ENCODE results near the gene FOXL3.
"Not testable (repeated sequence)": the region's sequence is repeated elsewhere in the genome, so short reads cannot be mapped to it uniquely, and the experiment has no call there.

FOXL3 gene

DNA sequence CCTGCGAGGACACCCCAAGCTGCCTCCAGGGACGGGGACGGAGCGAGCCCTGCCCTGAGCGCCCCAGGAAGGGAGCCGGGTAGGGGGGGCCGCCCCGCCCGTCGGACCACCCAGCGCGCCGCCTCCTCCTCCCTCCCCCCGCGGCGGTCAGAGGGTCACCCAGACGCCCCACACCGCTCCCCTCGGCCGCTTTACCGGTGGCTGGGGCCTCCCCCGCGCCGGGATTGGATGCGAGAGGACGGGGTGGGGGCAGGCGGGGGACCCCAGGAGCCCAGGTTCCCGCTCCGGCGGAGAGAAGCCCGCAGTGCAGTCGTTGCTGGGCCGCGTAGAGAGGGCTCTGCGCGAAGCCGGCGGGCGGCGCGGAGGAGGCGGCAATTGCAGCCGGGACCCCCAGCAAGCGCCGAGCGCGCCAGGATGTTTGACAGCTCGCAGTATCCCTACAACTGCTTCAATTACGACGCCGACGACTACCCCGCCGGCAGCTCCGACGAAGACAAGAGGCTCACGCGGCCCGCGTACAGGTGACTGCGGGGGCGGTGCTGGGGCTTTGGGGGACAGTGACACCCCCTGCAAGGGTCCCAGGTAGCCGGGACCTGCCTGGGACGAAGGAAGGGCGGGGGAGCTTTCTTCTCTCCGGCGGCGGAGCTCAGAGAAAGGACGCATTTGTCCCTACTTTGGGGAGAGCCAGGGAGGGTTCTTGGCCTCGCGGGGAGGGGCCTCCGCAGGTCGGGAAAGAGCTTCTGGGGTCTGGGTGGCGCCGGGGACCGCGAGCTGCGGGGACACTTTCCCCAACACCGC lies at the start of gene FOXL3:
Gene FOXL3 (plus strand): TSS at position 415 of the 798 bp plus-strand sequence. CDS start 0 bp downstream, at position 415.
- no peak for DNase-seq

DNA sequence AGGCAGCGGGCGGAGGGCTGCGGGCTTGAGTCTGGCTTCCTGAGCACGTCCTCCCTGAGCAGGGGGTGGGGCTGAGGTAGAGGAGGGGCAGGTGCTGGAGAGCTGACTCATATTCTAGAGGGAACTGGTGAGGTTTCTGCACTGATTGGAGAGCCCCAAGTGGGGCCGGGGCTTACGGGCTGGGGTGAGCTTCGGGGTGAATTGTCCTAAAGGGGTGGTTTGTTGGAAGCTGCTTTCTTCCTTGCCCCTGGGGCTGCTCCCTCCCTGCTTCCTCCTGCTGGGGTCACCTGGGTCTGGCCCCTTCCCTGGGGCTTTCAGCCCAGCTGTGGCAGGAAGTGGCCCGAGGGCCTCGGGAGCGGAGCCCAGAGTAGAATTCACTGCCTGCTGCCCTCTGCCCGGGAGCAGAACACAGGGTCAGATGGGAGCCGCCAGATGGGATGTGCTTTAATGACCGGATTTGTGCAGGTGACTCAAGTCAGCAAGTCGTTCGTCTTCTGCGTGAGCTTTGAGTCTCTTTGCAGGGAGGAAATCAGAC lies 49.0 kb upstream of the FOXL3 start:
- DNase-seq = no peak

DNA sequence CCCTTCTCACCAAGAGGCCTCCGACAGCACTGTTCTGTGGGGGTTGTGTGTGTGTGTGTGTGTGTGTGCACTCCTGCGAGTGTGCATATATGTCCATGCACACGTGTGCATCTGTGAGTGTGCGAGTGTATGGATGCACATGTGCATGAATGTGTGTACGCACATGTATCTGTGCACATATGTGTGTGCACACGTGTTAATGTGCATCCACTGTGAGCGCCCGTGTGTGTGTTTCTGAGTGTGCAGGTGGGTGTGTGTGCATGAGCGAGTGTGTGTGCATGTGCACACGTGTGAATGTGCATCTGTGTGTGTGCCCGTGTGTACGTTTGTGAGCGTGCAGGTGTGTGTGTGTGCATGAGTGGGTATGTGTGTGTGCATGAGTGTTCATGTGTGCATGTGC lies 48.5 kb upstream of the FOXL3 start:
- no peak for DNase-seq

DNA sequence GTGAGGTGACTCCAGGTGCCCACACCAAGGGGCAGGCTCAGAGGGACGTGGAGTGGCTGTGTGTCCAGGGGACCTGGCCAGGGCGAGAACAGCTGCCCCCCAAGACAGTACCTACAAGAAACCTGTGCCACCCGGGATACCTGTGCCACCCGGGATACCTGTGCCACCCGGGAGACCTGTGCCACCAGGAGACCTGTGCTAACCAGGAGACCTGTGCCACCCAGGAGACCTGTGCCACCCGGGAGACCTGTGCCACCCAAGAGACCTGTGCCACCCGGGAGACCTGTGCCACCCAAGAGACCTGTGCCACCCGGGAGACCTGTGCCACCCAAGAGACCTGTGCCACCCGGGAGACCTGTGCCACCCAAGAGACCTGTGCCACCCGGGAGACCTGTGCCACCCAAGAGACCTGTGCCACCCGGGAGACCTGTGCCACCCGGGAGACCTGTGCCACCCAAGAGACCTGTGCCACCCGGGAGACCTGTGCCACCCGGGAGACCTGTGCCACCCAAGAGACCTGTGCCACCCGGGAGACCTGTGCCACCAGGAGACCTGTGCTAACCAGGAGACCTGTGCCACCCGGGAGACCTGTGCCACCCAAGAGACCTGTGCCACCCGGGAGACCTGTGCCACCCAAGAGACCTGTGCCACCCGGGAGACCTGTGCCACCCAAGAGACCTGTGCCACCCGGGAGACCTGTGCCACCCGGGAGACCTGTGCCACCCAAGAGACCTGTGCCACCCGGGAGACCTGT lies 47.0 kb upstream of the FOXL3 start:
- DNase-seq = not testable (repeated sequence)

DNA sequence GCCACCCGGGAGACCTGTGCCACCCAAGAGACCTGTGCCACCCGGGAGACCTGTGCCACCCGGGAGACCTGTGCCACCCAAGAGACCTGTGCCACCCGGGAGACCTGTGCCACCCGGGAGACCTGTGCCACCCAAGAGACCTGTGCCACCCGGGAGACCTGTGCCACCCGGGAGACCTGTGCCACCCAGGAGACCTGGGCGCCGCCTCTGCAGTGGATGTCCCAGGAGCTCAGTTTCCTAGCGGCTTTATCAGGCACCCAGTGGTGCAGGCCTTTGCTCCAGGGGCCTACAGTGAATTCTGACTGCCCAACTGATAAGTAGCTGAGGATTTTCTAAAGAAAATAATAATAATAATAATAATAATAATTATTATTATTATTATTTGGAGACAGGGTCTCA lies 46.4 kb upstream of the FOXL3 start:
- DNase-seq = not testable (repeated sequence)

DNA sequence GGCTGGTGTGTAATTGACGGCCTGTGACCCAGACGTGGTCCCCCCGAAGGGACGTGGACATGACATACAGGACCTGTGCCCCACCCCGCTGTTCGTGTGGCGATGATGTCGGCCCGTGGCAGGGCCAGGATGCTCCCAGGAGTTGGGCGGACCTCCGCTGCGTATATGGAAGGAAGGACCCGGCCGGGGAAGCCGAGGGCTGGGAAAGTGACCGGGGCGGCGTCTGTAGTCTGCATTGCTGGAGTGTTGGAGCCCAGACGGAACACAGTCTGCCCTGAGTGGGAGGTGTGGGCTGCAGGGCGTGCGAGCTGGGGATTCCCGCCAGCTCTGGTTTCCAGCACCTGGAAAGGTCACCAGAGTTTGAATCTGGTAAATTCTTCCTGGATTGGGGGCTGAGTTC lies 45.0 kb upstream of the FOXL3 start:
- no peak for DNase-seq

DNA sequence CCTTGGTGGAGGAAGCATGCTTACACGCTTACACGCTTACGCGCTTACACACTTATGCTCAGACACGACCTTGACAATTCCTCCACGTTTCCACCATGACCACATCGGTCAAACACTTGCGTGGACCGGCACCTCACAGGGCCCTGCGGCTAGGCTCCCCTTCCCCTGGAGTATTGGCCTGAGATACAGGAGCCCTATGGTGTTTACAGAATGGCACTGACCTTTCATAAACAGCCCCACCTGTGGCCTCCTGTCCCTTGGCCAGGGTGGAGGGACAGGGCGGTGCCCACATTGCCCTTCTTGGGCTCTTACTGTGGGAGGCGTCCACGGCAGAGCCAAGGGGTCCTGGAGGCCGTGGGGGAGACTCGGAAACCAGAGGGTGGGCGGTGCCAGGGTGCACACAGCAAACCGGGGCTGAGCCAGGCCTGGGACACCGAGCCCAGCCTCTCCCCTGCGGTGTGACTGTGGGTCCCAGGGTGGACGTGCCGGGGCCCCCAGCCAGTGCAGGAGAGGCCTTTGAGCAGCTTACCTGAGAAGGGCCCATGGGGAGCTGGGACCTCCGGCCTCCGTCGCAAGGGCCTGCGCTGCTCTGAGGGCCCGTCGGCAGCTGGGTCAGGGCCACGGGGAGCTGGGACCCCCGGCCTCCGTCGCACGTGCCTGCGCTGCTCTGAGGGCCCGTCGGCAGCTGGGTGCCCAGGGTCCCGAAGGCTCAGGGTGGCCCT lies 44.2 kb upstream of the FOXL3 start:
- no peak for DNase-seq

DNA sequence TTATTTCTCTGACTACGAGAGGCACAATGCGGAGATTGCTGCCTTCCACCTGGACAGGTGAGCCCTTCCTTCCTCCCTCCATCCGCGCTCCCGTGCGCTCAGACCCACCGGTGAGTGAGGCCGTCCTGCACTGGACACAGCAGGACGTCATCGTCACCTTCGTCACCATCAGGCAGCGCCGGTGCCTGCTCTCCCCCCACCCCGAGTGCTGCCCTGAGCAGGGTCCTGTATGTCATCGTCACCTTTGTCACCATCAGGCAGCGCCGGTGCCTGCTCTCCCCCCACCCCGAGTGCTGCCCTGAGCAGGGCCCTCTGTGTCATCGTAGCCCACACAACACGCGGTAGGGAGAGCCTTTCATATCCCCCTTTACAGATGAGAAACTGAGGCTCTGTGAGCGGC lies 43.5 kb upstream of the FOXL3 start:
- DNase-seq = no peak

DNA sequence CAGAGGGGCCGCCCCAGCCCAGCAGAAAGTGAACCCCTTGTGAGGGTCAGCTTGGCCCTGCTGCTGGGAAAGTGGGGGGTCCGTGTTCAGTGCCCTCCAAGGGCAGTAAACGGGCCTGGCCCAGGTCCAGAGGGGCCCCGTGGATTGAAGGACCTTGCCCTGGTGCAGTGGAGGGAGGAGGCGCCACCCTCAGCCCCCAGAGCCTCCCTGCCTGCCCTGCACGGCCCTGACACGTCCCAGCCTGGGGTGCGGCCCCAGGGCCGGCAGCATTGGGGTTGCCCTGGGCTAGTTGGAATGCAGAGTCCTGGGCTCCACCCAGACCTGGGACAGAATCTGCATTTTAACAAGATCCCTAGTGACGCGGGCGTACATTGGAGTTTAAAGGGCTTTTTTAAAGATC lies 42.8 kb upstream of the FOXL3 start:
- no peak for DNase-seq

DNA sequence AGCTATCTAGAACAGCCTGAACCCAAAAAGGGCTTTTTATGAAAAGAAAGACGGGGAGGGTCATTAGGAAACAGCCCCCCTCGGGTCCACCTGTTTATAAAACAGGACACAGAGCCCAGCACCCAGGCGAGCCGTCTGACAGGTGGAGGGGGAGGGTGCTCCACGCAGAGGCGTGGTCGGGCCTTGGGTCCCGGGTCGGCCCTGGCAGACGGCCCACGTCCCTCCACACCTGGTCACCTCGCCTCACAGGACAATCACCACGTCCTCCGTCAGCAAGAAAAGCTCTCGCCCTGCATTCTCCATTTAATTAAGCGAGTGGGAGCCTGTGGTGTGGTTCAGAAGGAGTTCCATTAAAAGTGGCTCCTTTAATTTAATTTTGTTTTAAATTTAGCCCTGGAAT lies 42.3 kb upstream of the FOXL3 start:
- no peak for DNase-seq

DNA sequence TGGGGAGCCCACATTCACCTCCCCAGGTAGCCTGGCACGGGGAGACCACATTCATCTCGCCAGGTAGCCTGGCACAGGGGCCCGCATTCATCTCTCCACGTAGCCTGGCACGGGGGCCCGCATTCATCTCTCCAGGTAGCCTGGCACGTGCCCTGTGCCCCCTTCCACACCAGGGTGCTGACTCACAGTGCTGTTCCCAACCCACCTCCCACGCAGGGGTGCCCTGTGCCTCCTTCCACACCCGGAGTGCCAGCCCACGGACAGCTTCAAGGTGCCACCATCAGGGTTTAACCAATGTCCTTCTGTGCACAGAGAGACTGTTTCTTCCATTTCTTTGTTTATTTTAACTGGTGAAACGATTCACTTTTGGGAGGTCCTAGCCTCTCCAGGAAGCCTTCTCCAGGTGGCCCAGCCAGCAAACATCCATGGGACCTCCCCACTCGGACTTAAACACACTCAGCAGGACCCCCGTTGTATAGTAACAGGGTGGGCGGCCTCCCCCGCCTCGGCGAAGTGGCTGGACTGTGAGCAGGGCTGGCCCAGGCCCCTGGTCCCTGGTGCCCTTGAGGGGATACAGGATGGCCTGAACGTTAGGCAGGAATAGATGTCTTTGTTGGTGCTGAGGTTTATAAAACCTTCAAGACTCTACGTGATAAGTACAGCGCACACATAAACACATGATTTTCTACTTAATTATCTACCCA lies 41.1 kb upstream of the FOXL3 start:
- DNase-seq = no peak

DNA sequence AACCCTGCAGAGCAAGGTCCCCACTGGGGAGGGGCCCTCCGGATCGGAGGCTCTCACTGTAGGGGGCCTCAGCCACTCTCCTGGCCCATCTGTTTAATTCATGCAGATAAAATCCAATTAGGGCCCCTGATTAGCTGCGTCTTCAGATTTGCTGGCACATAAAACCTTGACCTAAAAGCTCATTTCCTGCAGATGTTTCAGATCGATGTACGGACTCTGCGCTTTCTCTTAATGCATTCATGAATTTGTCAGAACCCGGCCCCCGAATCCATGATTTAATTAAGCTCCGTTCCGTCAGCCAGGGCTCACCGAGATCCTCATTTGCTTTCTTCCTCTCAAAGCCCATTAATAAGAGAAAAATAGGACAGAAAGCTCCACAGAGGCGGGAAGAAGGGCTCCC lies 40.0 kb upstream of the FOXL3 start:
- no peak for DNase-seq

DNA sequence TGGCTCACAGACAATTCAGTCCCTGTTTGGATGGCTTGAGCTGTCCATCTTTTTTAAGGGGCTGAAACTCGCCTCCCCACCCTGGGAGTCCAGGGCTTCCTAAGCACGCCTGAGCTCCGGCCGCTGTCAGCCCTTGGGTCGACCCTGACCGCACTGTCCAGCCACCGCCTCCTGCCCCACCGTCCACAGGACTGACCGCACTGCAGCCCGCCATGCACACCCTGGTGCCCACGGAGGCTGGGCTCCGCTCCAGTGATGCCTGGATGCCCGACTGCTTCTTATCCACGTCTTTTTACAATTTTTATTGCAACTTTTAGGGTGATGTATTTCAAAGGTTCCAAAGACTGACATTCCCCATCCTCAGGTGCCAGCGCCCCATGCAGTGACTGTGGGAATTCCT lies 39.4 kb upstream of the FOXL3 start:
- DNase-seq = no peak

DNA sequence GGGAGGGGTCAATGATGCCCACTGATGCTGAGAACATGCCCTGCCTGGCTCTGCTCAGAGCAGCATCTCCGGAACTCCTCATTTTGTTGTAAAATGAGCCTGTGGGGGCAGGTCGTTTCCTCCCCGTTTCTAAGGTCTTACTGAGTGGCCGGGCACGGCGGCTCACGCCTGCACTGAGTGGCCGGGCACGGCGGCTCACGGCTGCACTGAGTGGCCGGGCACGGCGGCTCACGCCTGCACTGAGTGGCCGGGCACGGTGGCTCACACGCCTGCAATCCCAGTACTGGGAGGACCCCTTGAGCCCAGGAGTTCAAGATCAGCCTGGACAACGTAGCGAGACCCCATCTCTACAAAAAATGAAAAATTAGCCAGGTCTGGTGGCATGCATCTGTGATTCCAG lies 39.0 kb upstream of the FOXL3 start:
- DNase-seq = no peak

DNA sequence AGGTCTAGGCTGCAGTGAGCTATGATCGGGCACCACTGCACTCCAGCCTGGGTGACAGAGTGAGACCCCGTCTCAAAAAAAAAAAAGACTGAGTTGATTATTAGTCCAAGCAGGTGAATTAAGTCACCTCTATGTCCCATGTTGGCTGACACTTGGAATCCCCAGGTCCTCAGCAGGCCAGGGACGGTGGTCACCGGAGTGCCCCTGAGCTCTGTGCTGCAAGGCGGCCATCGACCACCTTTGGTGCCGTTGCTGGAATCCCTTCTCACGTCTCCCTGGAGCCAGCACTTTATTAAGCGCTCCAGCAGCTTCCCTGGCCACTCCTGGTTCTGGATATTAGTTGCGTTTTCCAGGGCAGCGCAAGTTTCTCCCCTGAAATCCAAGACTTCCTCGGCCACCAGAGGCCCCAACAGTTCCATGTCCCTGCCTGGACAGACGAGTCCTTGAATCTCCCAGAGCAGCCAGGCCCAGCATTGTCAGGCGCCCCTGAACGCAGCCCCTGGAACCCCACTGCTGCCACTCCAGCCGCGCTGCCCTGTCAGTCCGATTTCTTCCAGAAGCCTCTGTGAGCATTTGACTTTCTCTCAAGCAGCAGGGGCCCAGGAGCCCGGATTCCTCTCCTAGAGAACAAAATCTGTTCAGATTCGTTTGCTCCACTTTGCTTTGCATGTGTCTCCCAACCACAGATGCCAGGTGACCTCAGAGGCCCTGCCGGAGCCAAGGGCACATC lies 38.4 kb upstream of the FOXL3 start:
- no peak for DNase-seq

DNA sequence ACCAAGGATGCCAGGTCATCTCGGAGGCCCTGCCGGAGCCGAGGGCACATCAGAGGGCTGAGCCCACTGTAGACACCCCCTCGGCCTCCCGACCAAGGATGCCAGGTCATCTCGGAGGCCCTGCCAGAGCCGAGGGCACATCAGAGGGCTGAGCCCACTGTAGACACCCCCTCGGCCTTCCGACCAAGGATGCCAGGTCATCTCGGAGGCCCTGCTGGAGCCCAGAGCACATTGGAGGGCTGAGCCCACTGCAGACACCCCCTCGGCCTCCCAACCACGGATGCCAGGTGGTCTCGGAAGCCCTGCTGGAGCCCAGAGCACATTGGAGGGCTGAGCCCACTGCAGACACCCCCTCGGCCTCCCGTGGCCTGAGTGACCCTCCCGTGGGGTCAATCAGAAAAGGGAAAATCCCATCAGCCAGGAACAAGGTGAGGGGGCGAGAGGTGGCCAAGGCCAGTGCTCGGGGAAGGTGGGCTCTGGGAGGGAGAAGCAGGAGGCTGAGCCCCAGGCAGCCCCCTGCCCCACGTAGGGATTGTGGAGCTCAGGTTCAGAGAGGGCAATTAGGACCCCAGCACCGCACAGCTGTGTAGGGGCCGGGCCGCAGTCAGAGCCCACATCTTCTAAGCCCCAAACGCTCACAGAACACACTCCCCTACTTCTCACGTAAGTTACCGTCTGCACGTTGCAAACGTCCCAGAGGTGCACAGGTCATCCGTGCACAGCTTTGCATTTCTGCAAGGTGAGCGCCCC lies 37.6 kb upstream of the FOXL3 start:
- DNase-seq = no peak

DNA sequence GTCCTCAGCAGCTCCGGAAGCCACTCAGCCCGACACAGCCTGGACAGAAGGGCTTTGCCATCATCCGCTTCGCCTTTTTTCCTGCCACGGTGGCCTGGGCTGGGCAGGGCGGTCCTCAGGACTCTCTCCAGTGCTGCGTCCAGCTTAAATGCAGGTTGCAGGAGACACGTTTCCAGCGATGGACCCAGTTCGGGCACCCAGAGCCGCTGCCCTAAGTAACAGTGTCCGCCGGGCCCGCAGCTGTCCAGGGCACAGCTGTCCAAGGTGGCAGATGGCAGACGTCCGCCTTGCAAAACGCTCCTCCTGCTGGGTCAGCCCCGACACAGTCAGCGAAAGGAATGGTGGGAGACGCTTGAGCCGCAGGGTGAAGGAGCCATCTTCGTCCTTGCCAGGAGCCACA lies 37.0 kb upstream of the FOXL3 start:
- DNase-seq = no peak

DNA sequence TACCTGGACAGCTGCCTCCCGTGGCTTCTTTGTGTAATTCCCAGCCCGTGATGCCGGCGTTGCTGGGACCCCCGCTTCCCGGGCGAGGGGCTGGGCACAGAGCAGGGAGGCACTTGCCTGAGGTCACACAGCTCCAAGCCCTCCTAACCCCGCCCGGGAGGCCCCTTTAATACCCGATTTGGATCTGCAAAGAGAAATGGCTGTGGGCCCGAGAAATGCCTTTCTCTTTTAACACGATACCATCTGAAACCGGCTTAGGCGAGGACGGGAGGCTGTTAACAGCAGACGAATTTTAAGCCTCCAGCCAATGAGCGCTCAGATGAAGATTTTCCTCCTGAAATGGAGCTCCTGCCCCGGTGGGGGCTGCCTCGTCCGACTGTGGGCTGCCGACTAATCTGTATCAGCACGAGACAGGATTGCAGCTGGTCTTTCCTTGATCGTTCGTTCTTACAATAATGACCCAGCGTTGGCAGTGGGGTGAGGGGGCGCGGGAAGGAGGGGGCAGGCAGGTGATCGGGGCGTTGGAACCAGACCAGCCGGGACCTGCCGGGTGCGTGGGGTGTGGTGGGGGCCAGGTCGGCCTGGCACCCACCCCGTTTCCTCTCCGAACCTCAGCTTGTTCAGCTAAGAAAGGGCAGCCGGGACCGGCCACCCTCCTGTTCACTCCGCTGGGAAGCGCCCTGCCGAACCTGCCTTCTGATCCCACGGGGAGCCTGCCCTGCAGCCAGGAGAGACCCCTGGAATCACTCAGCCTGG lies 36.2 kb upstream of the FOXL3 start:
- no peak for DNase-seq

DNA sequence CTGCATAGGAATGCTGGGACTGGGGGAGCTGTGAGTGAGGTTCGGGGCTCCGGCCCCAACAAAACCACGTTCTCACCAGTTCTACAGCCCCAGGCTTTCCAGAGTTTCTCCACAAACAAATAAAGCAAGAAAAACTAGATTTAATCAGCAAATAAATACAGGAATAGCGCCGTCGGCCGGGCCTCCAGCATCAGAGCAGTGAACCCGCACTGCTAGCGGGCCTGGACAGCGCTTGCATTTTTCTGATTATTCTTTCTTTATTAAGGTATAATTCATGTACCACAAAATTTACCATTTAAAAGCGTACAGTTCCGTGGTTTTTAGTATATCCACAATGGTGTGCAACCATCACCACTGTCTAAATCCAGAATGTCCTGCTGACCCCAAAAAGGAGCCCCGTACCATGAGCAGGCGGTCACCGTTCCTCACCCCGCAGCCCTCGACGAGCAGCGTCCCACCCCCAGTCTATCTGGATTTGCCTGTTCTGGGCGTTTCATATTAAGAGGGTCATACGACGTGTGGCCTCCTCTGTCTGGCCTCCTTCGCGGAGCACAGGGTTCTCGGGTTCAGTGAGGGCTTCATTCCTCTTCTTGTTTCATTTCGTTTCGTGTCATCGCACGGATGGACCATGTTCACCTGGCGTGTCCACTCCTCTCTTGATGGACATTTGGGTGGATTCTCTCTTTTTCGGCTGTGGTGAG lies 35.5 kb upstream of the FOXL3 start:
- no peak for DNase-seq

DNA sequence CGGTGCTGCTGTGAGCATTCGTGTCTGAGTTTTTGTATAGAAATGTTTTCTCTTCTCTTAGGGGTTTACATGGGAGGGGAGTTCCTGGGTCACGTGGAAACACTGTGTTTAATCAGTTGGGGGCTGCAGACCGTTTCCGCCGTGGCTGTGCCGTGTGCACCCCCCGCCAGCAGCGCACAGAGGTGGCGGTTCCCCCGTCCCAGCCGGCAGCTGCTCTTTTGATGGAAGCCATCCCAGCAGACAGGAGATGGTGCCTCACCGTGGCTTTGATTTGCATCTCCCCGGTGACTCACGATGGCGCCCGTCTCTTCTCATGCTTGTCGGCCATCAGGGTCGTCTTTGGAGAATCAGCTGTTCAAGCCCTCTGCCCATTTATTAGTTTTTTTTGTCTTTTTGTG lies 34.9 kb upstream of the FOXL3 start:
- DNase-seq = no peak

Measured in activated effector memory CD4-positive, alpha-beta T cell treated with Interleukin-2 at 50 U/mL for 16 hours (primary cell).